HG03520 (cell line): ENCODE data around the gene ZNF549.

Experiments
- ATAC-seq: cut with Tn5 transposase; IDR thresholded peaks from one replicate; pipeline ENCODE4 v1.9.1; 2021; ENCODE audit warnings: mild to moderate bottlenecking, moderate library complexity; ENCODE audit not compliant: unreplicated experiment

ZNF549 gene

DNA sequence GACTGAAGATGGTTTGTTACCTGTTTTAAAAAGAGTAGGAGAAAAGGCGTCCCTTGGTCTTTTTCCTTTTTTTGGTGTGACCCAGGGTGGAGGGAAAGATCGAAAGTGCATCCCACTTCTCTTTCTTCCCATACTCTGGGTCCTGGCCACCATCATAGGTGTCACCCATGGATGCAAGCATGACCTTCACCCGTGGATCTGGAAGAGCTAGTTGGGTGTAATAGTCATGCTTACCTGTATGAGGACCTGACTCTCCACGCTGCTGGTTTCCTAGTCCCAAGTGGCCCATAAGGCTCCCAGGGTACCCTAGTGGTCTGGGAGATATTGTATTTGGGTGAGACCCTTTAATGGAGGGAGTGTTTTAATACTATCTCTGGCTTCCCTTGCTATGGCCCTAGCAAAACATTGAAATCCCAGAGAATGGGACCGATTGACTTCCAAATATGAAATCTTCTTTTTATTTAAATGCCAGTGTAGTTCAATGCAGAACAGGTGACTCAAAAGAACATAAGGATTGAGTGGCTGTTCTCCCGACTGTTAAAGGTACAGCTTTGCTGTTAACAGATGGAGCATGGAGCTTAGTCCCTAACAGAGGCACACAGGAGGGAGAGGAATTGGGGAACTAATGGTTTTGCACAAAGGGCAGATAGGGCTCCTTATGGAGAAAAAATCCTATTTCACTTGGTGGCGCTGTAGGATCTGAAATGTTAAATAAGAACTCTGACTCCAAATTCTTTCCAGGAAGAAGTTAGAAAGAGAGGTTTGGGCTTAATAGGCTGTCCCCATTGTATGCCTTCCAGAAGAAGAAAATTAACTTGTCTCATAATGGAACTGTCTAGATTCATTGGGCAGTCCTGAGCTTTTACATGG lies 39.5 kb downstream of the ZNF549 start:
- no peak for ATAC-seq

DNA sequence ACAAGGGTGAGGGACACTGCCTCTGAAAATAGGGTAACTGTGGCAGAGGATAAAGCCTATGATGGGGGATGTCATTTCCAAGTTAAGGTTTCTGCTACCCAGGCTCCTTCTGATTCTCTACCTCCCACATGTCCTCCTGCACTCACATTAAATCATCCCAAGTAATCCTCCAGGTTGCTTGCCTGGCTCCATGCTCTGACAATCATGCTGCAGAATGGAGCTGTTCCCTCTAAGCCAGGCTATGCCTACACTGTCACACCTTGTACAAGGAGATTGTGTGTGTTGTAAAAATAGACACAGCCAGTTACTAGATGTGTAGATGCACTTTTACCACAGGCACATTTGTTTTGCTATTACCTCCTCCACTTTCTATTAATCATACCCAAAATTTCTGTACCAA lies 43.6 kb downstream of the ZNF549 start:
- ATAC-seq, result no peak

GRCh38 chr19:57572415-57572947 lies 45.3 kb downstream of the ZNF549 start:
- ATAC-seq, result no peak

GRCh38 chr19:57576661-57577060 lies 49.5 kb downstream of the ZNF549 start:
- ATAC-seq, result no peak

GRCh38 chr19:57578487-57579205 lies 51.5 kb downstream of the ZNF549 start, which contains the start of gene ZNF416:
Gene ZNF416 (minus strand): TSS chr19:57578911. CDS start chr19:57578704, 207 bp downstream.
- ATAC-seq, result peak; percentile 78

DNA sequence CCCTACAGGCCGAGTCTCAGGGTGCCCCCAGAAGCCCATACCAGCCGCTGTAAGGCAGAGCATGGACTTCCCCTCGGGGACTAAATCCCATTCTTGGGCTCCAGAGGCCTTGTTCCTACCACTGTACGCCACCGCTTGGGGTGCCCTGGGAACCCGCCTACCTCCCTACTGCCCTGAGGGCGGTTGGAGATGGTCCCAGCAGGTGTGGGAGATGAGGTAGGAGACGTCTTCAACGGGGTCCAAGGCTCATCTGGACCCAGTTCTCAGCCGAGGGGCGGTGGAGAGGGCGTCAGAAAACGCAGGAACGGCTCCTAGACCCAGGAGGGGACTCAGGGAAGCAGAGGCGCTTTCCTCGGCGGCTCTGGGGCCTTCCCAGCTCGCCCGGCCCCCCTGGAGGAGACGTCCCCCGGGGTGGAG lies 56.0 kb downstream of the ZNF549 start:
- no peak for ATAC-seq

DNA sequence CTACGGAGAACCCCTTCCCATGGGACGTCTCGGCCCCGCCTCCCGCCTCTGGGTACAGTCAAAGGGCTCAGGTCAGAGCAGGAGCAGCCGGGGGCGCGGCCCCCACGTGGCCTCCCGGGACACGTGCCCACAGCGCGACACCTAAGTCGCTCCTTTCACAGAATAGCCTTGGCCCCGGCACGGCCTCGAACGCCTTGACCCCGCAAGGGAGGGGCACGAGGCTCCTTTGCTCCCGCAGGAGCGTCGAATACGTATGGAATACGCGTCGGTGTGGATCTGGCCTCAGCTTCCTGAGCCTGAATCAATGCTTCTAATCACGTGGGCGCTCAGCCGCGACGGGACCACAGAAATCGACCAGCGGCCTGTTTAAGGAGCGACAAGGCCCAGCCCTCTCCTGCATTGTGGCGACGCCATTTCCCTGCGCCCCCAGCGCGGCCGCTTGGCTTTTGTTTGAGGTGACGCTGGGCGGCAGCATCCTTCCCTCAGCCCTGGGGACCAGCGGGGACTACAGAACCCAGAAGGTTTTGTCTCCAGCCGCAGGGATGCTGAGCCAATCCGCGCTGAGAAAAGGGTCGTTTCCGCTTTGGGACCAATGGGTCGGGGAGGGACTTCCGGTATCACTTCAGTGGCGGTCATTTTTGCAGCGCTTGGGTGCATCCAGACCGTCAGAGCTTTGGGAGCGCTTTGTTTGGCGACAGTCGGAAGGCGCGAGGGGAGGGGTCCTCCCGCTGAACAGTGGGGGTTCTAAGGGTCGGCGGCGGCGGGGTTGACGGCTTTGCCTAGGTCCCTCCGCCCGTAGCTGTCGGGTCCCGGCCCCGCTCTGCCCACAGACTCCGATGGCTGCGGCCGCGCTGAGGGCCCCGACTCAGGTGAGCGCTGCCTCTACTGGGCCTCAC lies 56.6 kb downstream of the ZNF549 start, which contains the start of gene ZIK1:
Gene ZIK1 (plus strand): TSS at position 625 of the 896 bp plus-strand sequence. CDS start 212 bp downstream, at position 837.
- peak; percentile 66 for ATAC-seq

DNA sequence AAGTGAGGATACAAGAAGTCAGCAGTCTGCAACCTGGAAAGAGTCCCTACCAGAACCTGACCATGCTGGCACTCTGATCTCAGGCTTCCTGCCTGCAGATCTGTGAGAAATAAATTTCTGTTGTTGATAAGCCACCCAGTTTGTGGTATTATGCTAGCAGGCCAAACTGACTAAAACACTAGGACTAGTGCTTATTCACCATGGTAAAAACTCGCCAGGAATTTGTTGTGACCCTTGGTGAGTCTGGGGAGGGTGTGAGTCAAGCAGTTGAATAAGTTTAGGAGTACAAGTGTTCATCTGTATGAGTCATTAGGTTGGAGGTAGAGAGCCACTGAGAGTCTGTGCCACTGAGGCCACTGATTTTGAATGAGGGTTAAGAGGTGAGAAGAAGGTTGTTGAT lies 60.4 kb downstream of the ZNF549 start:
- ATAC-seq, result no peak

- ATAC-seq, result no peak
Measured at GRCh38 chr19:57599377-57599760, 72.2 kb downstream of the ZNF549 start.

DNA sequence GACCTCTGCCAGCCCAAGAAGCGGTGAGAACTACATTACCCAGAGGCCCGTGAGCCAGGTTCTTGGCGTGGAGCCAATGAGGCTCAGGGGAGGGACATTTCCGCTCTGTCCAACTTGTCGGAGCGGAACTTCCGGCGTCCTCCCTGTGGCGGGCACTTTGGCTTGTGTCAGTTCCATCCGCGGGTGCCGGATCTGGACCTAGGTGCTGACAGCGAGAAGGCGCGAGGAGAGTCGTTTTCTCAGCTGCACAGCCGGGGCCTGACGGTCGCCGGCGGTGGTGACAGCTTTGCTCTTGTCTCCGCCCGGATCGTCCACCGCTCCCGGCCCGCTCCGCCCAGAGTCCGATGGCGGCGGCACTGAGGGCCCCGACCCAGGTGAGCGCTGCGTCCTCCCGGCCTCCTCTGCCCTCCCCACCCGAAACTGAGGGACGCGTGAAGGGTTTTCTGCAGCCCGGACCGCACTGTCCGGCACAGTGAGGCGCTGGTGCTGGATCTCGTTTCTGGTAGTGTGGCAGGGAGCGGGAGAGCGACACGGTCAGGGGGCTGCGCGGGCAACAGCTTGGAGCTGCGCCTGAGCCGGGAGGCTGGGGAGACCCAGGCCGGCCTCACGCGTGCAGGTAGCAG lies 72.7 kb downstream of the ZNF549 start, which contains the start of gene ZNF530:
Gene ZNF530 (plus strand): TSS at position 125 of the 623 bp plus-strand sequence. CDS start 4,461 bp downstream, outside the sequence.
- peak; percentile 83 for ATAC-seq

DNA sequence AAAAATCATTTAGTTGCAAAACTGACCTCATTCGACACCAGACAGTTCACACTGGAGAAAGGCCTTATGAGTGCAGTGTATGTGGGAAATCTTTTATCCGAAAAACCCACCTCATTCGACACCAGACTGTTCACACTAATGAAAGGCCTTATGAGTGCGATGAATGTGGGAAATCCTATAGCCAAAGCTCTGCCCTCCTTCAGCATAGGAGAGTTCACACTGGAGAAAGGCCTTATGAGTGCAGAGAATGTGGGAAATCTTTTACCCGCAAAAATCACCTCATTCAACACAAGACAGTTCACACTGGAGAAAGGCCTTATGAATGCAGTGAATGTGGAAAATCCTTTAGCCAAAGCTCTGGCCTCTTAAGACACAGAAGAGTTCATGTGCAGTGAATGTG lies 79.8 kb downstream of the ZNF549 start:
- no peak for ATAC-seq
